HG03139 (cell line): ENCODE results near the gene TMED8.
"Not testable (repeated sequence)": the region's sequence is repeated elsewhere in the genome, so short reads cannot be mapped to it uniquely, and the experiment has no call there.

Experiments
- ATAC-seq: cut with Tn5 transposase; IDR thresholded peaks from one replicate; pipeline ENCODE4 v1.9.1; 2021; ENCODE audit not compliant: unreplicated experiment

Gene TMED8

DNA sequence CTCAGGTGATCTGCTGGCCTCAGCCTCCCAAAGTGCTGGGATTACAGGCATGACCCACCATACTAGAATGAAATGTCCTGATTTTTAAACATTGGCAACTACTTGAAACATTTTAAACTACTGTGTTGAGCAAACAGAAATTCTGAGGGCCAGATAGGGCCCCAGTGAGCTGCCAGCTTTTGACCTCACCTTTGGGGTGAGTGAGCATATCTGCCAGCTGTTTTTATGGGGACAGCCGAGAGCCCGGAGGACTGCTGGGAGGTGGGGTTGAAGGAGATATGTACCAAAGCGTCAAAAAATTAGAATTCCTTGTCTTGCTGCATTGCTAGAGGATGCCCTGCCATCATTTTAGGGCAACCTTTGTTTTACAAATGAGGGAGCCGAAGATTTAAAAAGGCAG, 53.3 kb downstream of the TMED8 start:
- no peak for ATAC-seq

GRCh38 chr14:77322951-77323350, 53.9 kb downstream of the TMED8 start:
- ATAC-seq = no peak

- no peak for ATAC-seq
These were observed 54.5 kb downstream of the TMED8 start for GRCh38 chr14:77322250-77322902.

DNA sequence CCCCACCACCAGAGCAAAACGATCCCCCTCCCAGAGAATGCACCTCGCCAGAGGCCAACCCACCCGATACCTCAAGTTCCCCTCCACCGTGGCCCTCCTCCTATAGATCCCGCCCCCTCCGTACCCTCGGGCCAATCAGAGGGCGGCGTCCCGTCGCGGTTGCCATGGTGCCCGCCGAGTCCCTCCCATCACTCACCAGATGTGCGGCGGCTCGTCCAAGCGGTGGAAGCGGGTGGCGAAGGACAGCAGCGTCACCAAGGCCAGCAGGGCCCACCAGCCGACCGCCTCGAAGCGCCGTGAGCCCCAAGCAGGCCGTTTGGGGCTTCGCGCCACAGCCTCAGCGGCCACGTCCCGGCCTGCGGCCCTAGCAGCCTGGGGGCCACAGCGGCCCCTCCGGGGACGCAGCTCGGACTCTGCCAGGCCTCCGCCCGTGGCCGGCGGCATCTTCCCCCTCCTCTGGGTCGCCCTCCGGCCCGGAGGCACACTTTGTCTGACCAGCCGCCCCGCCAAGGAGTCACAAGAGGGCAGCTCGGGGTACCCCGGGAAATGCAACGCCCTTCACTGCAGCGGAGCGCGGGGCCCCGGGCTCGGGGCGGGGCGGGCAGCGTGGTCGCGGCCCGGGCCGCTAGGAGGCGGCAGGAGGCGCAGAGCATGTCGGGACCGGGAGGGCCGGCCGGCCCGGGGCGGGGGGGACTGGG, 56.5 kb downstream of the TMED8 start, which contains the start of gene POMT2:
Gene POMT2 (minus strand): TSS at position 646 of the 698 bp plus-strand sequence. CDS start 202 bp downstream, at position 444.
- peak; percentile 59 for ATAC-seq

DNA sequence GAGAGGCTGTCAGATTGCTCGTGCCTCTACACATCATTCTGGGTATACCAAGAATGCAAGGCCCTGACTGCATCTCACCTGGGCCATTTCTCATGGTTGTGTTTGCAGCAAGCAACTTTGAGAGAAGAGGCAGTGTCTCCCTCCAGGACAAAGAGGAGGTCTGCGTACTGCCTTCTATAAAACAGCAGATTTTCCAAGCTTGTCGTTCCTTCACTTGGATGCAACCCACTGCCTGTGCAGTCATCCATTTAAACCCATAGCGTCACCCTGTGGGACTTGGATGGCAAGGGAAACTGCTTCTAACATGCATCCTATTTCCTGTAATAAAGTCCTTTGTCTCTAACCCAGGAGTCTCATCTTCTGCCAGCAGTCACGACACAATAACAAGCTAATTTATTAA, 57.5 kb downstream of the TMED8 start:
- no peak for ATAC-seq

GRCh38 chr14:77318756-77319155, 58.1 kb downstream of the TMED8 start:
- ATAC-seq = not testable (repeated sequence)

GRCh38 chr14:77318006-77318553, 58.8 kb downstream of the TMED8 start:
- no peak for ATAC-seq

DNA sequence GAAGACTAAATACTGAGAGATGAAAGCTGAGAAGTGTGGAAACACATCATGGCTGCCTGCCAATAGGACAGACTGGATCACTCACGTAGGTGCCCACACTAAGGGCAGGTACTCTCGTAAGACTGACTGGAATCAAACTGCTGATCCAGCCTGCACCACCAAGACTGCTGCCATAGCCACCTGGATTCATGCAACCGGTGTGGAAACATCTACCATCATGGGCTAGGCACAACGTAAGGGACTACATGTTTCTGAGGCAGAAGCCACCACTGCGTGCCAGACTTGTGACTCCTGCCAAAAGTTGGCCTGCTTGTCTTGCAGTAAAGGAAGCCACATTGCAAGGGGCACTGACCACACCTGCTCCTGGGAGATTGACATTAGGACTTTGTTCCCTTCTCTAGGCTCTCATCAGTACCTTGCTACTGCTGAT, 60.0 kb downstream of the TMED8 start:
- ATAC-seq = no peak

DNA sequence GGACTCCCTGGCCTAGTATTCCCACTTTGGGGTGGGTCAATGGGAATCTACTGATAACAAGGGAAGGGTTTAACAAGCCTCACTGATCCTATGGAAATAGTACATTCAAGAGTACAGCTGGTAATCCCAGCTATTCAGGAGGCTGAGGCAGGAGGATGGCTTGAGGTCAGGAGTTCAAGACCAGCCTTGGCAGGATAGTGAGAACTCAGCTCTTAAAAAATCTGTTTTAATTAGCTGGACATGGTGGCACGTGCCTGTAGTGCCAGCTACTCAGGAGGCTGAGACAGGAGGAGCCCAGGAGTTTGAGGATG, 60.7 kb downstream of the TMED8 start:
- ATAC-seq = no peak

GRCh38 chr14:77314539-77315457, 62.1 kb downstream of the TMED8 start:
- ATAC-seq = no peak

GRCh38 chr14:77314043-77314442, 62.9 kb downstream of the TMED8 start:
- ATAC-seq = no peak

DNA sequence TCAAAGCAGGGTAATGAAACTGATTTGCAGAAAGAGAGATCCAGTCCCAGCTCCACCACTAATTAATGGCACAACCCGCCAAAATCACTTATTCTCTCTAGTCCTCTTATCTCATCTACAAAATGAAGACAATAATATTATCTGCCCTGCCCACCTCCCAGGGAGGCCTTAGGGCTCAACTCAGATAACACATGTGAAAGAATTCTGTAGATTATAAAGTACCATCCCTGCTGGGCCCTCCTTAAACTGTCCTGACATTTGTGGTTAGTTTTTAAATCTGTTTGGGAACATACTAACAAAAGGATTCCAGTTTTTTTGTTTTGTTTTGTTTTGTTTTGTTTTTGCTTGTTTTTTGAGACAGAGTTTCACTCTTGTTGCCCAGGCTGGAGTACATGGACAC, 63.5 kb downstream of the TMED8 start:
- ATAC-seq = no peak

DNA sequence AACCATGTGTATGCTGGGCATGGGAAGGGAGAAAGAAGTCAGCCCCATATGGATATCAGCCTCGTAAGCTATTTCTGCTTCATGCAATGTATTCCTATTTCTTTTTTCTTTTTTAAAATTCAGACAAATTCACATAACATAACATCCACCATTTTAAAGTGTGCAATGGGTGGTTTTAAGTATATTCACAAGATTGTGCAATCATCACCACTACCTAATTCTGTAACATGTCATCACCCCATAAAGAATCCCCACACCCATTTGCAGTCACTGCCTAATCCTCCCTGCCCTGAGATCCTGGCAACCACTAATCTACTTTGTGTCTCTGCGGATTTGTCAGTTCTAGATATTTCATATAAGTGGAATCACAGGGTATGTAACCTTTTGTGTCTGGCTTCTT, 65.7 kb downstream of the TMED8 start:
- no peak for ATAC-seq

- ATAC-seq = no peak
These were observed 66.9 kb downstream of the TMED8 start for GRCh38 chr14:77310026-77310425.

DNA sequence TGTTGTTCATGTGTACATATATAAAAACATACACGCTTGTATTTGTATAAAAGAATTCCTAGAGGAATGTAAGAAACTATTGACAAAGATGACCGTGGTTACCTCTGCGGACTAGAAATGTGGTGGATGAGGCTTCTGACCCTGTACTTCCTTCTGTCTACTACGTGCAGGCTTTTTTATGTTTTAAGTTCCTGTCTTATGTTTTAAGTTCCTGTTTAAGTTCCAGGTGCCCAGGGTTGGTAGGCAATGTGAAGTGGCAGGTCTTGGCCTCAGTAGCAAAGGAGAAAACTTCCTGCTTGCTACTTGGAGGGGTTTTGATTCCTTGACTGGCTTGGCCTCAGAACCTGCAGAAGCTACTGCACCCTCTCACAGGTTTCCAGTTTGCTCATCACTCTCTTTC, 67.8 kb downstream of the TMED8 start:
- ATAC-seq = no peak

DNA sequence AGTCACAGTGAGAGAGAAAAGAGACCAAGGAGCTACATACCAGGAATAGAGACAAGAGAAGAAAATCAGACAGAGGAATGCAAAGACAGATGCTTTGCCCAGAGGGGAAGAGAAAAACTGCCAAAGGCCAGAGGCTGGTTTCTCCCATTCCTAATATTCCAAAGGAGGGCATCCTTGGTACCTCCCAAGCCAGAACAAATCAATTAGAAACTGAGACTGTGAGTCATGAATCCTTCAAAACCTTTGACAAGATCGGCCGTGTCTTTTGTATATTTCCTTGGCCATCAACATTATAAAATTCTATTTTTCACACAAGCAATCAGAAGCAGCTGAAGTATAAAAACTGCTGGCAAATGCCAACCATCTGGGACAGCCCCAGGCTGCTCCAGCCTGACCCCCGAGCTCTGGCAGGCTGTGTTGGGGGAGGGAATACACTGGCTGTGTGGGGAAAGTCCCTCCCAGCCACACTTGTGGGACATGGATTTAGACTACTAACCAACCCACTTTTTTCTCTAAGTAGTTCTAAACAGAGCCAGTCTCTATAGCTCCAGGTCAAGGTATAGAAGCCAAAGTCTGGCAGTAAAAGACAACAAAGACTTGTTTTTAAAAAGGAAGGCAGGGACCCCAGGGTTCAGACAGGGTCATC, 69.9 kb downstream of the TMED8 start:
- no peak for ATAC-seq

DNA sequence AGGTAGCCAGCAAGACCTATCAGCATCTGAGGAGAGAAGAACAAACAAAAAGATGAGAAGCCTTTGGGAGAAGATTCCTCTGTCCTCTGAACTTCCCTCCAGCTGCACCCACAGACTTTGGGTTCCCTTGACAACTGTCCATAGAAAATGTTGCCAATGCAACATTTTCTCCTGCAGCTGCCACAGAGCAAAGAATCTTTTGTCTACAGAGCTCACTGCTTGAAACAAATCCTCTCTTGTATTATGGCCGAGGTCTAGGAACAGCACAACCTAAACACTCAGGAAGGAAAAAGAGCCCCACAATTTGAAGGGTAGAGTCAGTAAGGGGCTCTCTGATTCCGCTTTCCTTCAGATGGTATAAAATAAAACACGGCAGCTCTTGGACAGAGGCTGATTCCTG, 70.5 kb downstream of the TMED8 start:
- no peak for ATAC-seq

DNA sequence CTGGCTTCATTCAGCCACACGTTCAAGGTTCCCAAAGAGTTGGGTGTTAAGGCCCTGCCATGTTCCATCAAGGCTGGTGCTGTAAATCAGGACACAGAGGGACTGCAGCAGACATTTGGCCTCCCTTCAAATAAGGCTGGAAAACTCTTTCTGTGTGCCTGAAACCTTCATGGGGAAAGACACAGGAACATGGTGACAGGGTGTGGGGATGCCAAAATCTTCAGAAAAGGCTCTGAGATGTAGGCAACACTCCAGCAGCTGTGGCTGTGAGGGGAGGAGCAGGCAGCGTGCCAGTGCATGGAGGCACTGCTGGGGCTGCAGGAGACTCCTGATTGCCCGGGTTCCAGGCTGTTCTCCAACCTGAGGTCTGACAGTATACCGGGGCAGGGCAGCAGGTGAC, 71.2 kb downstream of the TMED8 start:
- no peak for ATAC-seq

GRCh38 chr14:77303417-77304156, 73.3 kb downstream of the TMED8 start:
- ATAC-seq = no peak

DNA sequence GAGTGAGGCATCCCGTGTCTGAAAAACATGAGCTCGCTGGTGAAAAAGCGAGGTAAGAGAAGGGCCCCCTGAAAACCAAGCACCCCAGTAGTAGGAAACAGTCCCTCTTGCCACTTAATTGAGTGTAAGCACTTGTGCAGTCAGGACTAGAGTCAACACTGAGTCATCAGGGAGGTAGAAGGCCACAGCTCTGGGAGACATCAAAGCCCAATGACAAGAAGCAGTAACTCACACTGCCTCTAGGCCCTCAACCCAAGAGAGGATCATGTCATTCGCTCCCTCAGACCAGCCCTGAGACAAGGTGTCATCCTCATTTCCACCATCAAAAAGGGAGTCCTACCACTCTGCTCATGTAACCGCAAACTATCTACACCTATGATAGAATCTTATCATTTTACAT, 74.0 kb downstream of the TMED8 start:
- no peak for ATAC-seq
